SH-SY5Y (cell line): ENCODE results near the gene CEP131.

Experiments used
- GATA2 ChIP-seq: IDR thresholded peaks from 2 replicates; pipeline ENCODE4 v1.6.1; 2011; ENCODE audit warnings: mild to moderate bottlenecking, low read depth, low read length
- GATA3 ChIP-seq: IDR thresholded peaks from 2 replicates; pipeline ENCODE4 v1.6.1; 2011; ENCODE audit warnings: low read depth, mild to moderate bottlenecking, low read length, moderate library complexity

Gene CEP131

GRCh38 chr17:81245665-81246342, 23.0 kb upstream of the CEP131 start:
- TF ChIP-seq GATA2, result no peak
- TF ChIP-seq GATA3, result no peak

- TF ChIP-seq GATA3, result no peak
Observed at GRCh38 chr17:81245024-81245664, 22.4 kb upstream of the CEP131 start.

DNA sequence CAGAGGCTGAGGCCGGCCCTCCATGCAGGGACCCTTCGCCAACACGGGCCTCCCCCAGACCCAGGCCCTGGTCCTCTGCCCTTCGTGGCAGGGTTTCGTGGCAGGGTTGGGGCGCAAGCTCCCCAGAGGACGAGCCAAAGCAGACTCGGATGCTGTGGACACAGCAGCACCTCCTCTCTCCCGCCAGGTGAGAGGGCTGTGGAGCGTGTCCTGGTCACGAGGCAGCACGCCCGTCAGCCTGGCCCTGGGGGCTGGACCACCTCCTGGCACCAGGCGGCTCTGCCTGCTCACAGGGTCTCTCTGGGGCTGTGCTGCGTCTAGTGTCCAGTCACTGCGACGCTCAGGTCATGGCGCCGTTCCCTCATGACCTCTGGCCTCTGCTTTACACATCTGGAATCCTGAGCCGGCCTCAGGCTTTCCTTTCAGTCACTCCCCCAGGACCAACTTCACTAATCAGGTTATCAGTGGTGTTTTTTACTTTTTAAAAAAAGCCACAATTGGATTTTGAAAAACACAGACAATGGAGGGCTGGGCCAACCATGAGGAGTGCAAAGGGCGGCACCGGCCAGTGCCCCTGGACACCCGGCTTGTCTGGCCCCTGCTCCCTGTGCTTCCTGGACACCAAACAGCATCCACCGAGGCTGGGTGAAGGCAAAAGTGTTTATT, 21.7 kb upstream of the CEP131 start:
- TF ChIP-seq GATA3, result no peak
- TF ChIP-seq GATA2, result no peak

- TF ChIP-seq GATA3 (no peak), GATA2 (no peak)
Observed at GRCh38 chr17:81243333-81243664, 20.5 kb upstream of the CEP131 start.

GRCh38 chr17:81242421-81243332, 19.9 kb upstream of the CEP131 start:
- TF ChIP-seq GATA2 (no peak), GATA3 (no peak)

GRCh38 chr17:81241648-81242420, 19.1 kb upstream of the CEP131 start:
- TF ChIP-seq GATA3, result no peak
- no peak for TF ChIP-seq GATA2

- TF ChIP-seq GATA2 (no peak), GATA3 (no peak)
Observed at GRCh38 chr17:81241203-81241602, 18.4 kb upstream of the CEP131 start.

DNA sequence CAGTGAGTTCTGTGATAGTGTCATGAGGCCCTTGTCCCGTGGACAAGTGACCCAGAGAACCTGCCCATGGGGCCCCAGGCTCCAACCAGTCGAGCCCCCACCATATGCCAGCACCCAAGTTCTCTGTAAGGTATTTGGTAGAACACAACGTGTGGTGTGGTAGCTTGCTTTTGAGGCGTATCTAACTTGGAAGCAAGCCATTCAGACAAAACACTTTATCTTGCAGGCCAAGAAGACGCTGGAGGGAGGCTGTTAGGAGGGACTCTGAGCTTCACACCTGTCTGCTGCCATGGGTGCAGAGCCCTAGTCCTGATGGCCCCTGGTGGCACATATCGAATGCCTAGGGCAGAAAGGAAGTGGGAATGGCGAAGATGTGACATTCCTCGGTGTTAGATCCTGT, 18.0 kb upstream of the CEP131 start:
- no peak for TF ChIP-seq GATA2
- no peak for TF ChIP-seq GATA3

DNA sequence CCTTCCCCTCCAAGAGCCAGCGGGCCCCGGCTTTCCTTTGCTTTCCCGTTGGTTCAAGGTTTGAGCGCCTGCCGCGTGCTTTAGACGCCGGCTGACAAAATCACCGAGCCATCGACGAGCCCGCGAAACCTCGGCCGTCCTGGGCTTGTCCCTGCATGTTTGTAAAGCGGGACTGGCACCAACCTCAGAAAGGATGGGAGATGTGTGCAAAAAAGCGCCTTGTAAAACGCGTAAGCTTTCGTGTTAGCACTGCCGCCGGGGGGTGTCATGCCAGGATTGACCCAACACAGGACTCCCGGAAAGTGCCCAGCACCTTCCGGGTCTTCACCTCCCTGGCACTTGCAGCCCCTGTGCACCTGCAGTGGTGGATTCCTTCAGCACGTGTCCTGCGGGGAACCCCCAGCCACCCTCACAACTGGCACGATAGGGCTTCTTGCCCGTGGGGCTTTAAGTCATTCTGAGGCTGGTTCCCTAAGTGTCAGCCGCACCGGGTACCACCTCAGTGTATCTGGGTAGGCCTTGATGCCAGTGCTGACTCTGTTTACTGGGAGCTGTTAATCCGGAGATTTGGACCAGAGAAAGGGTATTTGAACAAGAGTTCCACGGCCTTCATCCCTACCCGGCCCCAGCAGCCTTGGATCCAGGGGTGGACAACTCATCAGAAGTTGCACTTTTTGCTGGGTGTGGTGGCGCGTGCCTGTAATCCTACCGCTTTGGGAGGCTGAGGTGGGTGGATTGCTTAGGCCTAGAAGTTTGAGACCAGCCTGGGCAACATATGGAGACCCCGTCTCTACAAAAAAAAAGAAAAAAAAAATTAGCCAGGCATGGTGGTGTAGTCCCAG, 17.2 kb upstream of the CEP131 start:
- TF ChIP-seq GATA2 (no peak), GATA3 (no peak)

- TF ChIP-seq GATA3 (no peak), GATA2 (no peak)
Observed at GRCh38 chr17:81238815-81239713, 16.3 kb upstream of the CEP131 start, which contains the start of the genes NDUFAF8 and TEPSIN. Gene NDUFAF8 (plus strand): TSS chr17:81239318. CDS start chr17:81239364, 46 bp downstream. Gene TEPSIN (minus strand): TSS chr17:81239055. CDS start chr17:81239033, 22 bp downstream.

GRCh38 chr17:81238490-81238814, 15.7 kb upstream of the CEP131 start:
- TF ChIP-seq GATA3 (no peak), GATA2 (no peak)

- TF ChIP-seq GATA2 (no peak), GATA3 (no peak)
Observed at GRCh38 chr17:81237591-81238489, 15.1 kb upstream of the CEP131 start.

GRCh38 chr17:81236784-81237183, 14.0 kb upstream of the CEP131 start:
- no peak for TF ChIP-seq GATA3
- no peak for TF ChIP-seq GATA2
